ENCODE measurements around the gene TPSB2. TPM values are rescaled to one million over a fixed set of nuclear protein-coding genes. Genes with fewer than 3 reads are reported as not detected.
"Not testable (repeated sequence)": the region's sequence is repeated elsewhere in the genome, so short reads cannot be mapped to it uniquely, and the experiment has no call there.

Gene TPSB2
- not detected in 2 replicates for polyA plus RNA-seq (2014; cell fraction: cytosol; rRNA removed)
- polyA plus RNA-seq (2014; cell fraction: nucleus; rRNA removed) = not detected in 2 replicates

- not testable (repeated sequence) for DNase-seq (ENCODE audit: low spot score)
Measured at GRCh38 chr16:1230084-1230470, at the start of gene TPSB2. TPSB2 (minus strand) TSS chr16:1230184; CDS start chr16:1229951, 233 bp downstream.

- DNase-seq (ENCODE audit: low spot score) = no peak
Measured at GRCh38 chr16:1279081-1279944, 49.3 kb upstream of the TPSB2 start.

DNA sequence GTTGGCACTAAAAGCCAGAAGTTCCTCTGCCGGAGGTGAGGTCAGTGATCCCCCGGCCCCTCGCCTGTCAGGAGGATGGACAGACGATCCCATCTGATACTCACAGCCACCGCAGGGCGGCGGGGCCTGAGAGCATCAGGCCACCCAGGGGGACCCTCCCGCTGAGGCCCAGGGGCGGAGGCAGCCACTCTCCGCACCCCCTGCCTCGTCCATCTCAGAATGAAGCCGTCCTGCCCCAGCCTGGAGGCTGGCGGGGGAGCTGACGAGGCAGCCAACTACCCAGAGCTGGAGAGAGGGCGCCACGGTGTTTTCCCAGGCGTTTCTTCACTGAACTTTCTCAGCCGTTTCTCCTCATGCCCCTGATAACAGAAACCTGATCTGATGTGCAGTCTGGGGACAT lies 48.5 kb upstream of the TPSB2 start:
- DNase-seq (ENCODE audit: low spot score) = no peak

GRCh38 chr16:1277617-1278282 lies 47.8 kb upstream of the TPSB2 start:
- no peak for DNase-seq (ENCODE audit: low spot score)

DNA sequence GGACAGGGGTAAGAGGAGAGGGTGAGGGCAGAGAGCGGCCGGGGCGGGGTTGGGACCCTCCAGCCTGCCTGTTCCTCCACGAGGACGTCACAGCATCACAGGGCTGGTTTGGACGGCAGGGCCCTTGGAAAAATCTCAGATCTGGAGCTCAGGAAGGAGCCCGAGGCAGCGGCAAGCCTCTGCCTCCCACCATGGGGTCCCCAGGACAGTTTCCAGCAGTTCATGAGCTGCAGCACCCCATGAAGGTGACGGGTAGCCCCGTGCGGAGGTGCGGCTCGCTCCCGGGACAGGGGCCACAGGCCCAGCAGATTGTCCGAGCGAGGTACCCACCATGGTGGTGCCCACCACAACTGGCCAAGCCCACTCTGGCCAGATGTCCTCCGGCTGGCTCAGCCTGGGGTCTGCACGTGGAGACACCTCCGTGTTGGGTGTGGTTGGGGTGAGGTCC lies 47.2 kb upstream of the TPSB2 start:
- no peak for DNase-seq (ENCODE audit: low spot score)

DNA sequence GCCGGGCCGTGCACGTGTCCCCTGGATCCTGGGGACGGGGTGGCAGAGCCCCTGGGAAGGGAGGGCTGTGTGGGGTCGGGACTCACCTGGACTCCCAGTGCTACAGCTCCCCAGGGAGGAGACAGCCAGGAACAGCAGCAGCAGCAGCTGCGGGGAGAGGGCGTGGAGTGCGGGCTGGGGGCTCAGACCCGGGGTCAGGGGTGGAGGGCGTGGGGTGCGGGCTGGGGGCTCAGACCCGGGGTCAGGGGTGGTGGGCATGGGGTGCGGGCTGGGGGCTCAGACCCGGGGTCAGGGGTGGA lies 46.5 kb upstream of the TPSB2 start:
- DNase-seq (ENCODE audit: low spot score) = no peak

- DNase-seq (ENCODE audit: low spot score) = no peak
Measured at GRCh38 chr16:1275791-1276579, 46.0 kb upstream of the TPSB2 start.

- no peak for DNase-seq (ENCODE audit: low spot score)
Measured at GRCh38 chr16:1274767-1275166, 44.8 kb upstream of the TPSB2 start.

DNA sequence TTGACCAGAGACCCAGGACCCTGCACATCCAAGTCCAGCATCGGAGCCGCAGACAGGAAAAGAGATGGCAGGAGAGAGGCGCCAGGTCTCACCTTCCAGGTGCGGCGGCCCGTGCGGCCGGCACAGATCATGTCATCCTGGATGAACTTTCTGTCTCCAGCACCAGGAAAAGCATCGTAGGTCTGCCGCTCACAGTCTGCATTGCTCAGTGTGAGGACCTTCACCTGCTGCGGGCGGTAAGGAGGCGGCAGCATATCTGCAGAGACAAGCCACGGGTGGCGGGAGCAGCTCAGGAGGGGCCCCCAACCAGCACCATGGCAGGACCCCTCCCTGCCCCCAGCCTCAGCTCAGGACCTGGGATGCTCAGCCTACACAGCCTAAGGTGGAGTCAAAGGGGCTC lies 43.8 kb upstream of the TPSB2 start:
- no peak for DNase-seq (ENCODE audit: low spot score)

- no peak for DNase-seq (ENCODE audit: low spot score)
Measured at GRCh38 chr16:1272453-1273198, 42.6 kb upstream of the TPSB2 start.

GRCh38 chr16:1271724-1272413 lies 41.9 kb upstream of the TPSB2 start:
- DNase-seq (ENCODE audit: low spot score) = not testable (repeated sequence)

DNA sequence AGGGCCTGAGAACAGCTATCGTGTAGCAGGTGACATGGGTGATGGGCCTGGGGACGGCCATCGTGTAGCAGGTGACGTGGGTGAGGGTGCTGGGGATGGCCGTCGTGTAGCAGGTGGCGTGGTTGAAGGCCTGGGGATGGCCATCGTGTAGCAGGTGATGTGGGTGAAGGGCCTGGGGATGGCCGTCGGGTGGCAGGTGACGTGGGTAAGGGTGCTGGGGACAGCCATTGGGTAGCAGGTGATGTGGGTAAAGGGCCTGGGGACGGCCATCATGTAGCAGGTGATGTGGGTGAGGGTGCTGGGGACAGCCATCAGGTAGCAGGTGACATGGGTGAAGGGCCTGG lies 41.4 kb upstream of the TPSB2 start:
- DNase-seq (ENCODE audit: low spot score) = no peak

DNA sequence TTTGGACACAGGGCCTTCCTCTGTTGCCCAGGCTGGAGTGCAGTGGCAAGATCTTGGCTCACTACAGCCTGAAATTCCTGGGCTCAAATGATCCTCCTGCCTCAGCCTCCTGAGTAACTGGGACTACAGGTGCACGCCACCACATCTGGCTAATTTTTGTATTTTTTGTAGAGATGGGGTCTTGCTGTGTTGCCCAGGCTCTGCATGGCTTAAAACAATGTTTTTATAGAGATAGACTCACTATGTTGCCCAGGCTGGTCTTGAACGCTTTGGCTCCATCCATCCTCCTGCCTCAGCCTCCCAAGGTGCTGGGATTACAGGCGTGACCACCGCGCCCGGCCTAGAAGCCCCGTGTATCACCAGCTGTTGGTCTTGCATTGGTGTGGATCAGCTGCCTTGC lies 39.4 kb upstream of the TPSB2 start:
- not testable (repeated sequence) for DNase-seq (ENCODE audit: low spot score)

- DNase-seq (ENCODE audit: low spot score) = no peak
Measured at GRCh38 chr16:1265826-1266225, 35.8 kb upstream of the TPSB2 start.

- DNase-seq (ENCODE audit: low spot score) = no peak
Measured at GRCh38 chr16:1265090-1265630, 35.2 kb upstream of the TPSB2 start.

DNA sequence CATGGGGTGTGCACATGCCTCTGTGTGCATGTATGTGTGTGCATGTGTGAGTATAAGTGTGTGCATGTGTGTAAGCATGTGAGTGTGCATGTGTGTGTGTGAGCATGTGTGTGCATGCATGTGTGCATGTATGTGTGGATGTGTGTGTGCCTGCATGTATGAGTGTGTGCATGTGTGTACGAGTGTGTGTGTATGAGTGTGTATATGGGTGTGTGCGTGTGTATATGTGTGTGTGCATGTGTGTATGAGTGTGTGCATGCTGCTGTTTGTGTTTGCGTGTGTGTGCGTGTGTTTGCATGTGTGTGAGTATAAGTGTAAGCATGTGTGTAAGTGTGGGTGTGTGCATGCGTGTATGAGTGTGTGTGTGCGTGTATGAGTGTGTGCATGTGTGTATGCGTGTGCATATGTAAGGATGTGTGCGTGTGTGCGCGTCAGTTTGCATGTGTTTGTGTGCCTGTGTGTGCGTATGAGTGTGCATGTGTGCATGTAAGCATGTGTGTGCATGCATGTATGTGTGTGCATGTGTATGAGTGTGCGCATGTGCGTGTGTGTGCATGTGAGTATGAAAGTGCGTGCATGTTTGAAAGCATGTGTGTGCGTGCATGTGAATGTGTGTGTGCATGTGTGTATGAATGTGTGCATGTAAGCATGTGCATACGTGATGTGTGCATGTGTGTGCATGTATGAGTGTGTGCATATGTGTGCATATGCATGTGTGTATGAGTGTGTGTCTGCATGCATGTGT lies 34.5 kb upstream of the TPSB2 start:
- no peak for DNase-seq (ENCODE audit: low spot score)

- no peak for DNase-seq (ENCODE audit: low spot score)
Measured at GRCh38 chr16:1263591-1264344, 33.8 kb upstream of the TPSB2 start.

DNA sequence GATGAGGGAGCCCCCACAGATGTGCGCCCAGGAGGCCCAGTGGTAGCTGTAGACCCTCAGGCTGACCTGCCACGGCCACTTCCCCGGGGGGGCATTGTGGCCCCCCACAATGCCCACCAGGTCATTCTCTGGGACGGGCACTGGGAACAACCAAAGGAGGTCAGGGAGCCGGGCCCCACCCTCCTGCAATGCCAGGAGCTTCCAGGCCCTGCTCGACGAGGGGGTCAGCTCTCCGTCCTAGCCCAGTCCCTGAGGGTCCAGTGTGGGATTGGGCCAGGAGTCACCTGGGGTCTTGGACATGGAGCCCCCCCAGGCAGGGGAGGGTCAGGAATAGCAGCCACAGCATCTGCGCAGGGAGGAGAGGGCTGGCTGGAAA lies 32.9 kb upstream of the TPSB2 start:
- DNase-seq (ENCODE audit: low spot score) = no peak

GRCh38 chr16:1262210-1262845 lies 32.3 kb upstream of the TPSB2 start:
- no peak for DNase-seq (ENCODE audit: low spot score)
